Fibroblast of pulmonary artery (primary cell): ENCODE results near the gene CANT1.
A peak's percentile ranks its signal among the peaks of the same experiment; 100 is the strongest.

ENCODE experiments used
- DNase-seq: peaks from one replicate; pipeline ENCODE4 v3.0.0-alpha.2; 2010; ENCODE audit warnings: low read depth
- H3K4me3 ChIP-seq: replicated peaks from 2 replicates; pipeline ENCODE4 v1.5.1; 2011; ENCODE audit warnings: low read depth, mild to moderate bottlenecking, control low read depth, low read length, moderate library complexity
- TF ChIP-seq, protein P1 (sequence below): IDR thresholded peaks from 2 replicates; pipeline ENCODE4 v1.5.1; 2011; ENCODE audit warnings: mild to moderate bottlenecking, control low read depth, low read length, inconsistent platforms; ENCODE audit errors: missing control alignments

CANT1 gene

DNA sequence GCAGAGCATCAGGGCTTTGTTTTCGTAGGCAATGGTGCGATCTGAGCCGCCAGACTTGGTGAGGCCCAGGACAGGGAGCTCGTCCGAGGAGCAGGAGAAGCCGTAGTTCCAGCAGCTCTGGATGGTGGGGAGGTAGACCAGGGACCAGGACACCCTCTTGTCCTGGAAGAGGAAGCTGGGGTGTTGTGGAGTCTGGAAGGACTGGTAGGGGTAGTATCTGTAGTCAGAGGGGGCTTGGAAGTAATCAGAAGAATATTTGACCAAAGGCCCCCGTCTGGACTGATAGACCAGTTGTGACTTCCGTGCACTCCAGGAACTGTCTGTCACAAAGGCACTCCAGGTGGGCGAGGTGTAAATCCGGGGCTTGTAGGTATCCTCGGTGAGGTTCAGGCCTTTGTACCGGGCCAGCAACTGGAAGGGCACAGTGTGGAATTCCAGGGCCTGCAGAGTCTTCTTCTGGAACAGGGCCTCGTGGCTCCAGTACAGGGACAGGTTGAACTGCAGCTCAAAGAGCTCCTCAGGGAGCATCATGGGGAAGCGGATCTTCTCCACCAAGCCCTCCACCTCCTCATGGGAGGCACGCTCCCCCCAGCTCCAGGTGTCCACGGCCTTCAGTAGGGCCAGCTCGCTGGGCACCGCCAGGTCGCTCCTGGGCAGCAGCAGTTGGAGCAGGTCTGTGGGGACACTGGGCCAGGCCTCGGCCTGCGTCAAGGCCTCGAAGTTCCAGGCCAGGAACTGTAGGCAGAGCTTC lies 37.6 kb downstream of the CANT1 start:
- TF ChIP-seq, protein P1, sequence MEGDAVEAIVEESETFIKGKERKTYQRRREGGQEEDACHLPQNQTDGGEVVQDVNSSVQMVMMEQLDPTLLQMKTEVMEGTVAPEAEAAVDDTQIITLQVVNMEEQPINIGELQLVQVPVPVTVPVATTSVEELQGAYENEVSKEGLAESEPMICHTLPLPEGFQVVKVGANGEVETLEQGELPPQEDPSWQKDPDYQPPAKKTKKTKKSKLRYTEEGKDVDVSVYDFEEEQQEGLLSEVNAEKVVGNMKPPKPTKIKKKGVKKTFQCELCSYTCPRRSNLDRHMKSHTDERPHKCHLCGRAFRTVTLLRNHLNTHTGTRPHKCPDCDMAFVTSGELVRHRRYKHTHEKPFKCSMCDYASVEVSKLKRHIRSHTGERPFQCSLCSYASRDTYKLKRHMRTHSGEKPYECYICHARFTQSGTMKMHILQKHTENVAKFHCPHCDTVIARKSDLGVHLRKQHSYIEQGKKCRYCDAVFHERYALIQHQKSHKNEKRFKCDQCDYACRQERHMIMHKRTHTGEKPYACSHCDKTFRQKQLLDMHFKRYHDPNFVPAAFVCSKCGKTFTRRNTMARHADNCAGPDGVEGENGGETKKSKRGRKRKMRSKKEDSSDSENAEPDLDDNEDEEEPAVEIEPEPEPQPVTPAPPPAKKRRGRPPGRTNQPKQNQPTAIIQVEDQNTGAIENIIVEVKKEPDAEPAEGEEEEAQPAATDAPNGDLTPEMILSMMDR, result no peak
- DNase-seq, result no peak
- no peak overlapping the region for H3K4me3 ChIP-seq

DNA sequence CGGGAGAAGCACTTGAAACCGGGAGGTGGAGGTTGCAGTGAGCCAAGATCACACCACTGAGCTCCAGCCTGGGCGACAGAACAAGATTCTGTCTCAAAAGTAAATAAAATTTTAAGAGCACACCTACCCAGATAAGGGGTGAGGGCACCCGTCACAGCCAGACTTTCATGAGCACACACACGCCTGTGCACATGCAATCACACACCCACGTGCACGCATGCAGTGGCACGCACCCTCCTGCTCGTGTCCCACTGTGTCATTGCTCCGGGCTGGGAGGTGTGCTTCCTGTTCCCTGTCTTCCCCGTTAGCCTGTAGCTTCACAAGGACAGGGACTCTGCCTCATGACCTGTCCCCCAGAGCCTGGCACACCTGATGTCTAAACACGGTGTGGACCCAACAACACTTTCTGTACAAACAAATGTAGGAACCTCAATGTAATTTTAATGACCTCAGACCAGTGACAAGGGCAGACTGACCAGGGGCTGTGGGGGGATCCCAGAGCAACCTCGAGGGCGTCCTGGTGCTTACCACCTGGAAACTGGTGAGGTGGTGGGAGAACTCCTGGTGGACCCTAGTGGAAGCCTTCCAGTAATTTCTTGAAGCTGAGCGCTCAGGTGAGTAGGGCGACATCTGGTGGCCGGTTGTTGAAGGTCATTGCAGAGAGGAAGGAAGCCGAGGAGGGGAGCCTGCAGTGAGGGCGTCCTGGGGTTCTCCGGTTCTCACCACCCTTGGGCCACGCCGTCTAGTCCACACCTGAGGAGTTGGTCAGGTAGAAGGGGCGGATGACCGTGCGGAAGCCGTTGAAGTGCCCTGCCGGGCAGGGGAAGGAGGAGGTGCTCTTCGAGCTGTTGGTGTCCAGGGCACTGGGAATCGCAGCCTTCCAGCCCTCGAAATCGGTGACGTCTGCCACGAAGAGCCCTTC lies 38.5 kb downstream of the CANT1 start:
- TF ChIP-seq, protein P1, result peak; percentile 89
- no peak overlapping the region for H3K4me3 ChIP-seq
- DNase-seq, result peak; percentile 80

DNA sequence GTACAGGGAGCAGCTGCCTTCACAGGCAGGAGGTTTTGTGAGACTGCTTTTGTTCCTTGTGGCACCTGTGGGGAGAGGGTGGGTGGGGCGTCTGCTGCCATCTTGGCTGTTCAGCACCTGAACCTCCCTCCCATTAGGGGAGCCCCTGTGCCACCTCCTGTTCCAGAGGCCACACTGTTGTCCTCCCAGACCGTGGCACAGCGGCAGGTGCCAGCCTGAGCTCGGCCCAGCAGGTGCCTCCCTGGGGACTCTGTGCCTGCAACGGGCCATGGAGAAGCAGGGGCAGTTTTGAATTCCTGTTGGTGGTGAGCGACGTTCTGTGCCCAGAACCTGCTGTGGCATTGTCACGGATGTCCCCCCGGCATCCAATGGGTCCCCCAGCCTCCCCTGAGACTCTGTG lies 39.7 kb downstream of the CANT1 start:
- H3K4me3 ChIP-seq, result no peak overlapping the region
- no peak for DNase-seq
- TF ChIP-seq, protein P1, result no peak

DNA sequence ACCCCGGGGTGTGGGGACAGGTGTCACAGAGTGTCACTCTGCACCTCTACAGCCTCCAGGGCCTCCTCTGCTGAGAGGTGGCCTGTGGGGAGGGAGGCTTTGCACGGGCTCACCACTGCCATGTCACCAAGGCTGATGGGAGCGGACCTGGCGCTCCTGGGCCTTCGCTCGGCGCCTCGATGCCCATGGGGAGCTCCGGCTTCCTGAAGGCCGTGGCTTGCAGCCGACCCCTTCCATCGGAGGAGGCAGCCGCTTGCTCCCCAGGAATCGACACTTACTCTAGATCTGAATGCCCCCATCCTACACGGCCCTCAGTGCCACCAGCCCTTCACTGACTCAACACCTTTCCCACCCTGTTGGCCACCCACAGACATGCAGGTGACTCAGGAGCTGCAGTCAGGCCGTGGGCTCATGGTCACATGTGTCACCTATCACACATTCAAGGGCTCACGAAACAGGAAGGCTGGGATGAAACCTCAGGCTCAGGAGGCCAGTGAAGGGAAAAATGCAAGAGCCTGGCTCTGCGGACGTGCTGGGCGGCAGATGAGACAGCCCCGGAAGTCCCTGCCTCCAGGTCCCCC lies 41.7 kb downstream of the CANT1 start:
- TF ChIP-seq, protein P1, result no peak
- no peak for DNase-seq
- no peak overlapping the region for H3K4me3 ChIP-seq

DNA sequence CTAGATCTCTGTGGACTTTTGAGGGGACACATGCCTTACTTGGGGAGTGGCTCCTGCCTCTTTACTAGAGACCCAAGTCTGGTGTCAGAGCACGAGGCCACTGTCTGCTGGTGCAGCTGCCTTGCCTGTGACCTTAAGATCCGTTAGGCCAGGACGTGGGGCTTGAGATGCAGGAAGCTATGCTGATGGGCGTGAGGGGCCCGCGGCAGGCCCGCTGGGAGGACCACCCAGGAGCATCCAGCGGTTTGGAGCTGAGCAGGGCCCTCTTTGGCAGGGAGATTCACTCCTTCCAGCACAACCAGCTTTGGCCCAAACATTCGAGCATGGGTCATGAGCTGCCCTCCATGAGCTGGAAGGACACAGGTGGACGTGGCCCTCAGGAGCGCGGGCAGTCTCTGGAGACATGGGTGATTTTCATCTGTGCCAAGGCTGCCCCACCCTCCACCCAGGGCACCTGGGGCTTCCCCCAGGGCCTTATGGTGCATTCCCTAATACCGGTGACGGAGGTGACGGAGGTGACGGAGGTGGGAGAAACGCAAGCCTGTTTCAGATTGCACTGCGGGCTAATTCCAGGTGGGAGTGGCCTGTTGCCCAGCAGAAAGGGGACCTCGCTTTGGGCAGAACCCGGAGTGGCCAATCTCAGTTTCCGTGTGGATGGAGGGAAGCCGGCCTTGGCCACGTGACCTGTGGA lies 42.5 kb downstream of the CANT1 start:
- no peak for DNase-seq
- TF ChIP-seq, protein P1, result no peak
- H3K4me3 ChIP-seq, result no peak overlapping the region

DNA sequence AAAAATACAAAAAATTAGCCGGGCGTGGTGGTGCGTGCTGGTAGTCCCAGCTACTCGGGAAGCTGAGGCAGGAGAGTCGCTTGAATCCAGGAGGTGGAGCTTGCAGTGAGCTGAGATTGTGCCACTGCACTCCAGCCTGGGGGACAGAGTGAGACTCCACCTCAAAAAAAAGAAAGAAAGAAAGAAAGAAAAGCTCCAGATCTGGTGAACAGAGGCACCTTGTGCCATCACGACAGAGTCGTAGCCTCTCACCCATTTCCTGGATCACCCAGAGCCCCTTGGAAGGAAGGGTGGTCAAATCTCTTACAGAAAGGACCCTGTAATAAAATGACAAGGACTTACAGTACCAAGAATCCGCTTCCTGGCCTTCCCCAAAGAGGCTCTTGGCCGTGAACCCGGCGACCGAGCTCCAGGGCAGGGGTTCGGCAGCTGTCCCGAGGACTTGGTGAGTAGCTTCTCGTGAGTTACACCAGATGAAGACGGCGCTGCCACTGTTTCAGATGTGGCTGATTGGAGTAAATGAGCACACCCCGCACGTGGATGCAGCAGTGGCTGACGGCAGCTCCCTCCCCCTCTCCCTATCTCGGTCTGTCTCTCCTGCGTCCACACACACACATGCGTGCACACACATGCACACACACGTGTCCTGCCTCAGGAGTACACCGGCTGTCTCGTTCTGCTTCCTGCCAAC lies 43.3 kb downstream of the CANT1 start:
- TF ChIP-seq, protein P1, result no peak
- DNase-seq, result no peak

More for the DNA sequence above, 43.3 kb downstream of the CANT1 start:
- H3K4me3 ChIP-seq, result no peak overlapping the region
